HG03045 (cell line): ENCODE data around the gene ATRX.
"Not testable (repeated sequence)": the region's sequence is repeated elsewhere in the genome, so short reads cannot be mapped to it uniquely, and the experiment has no call there.

ENCODE experiments used
- ATAC-seq: cut with Tn5 transposase; IDR thresholded peaks from one replicate; pipeline ENCODE4 v1.9.1; 2021; ENCODE audit warnings: mild to moderate bottlenecking, moderate library complexity; ENCODE audit not compliant: unreplicated experiment

Gene ATRX

GRCh38 chrX:77731821-77732419 lies 54.1 kb downstream of the ATRX start:
- ATAC-seq = no peak

DNA sequence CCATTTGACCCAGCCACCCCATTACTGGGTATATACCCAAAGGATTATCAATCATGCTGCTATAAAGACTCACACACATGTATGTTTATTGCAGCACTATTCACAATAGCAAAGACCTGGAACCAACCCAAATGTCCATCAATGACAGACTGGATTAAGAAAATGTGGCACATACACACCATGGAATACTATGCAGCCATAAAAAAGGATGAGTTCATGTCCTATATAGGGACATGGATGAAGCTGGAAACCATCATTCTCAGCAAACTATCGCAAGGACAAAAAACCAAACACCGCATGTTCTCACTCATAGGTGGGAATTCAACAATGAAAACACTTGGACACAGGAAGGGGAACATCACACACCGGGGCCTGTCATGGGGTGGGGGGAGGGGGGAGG lies 59.9 kb downstream of the ATRX start:
- not testable (repeated sequence) for ATAC-seq

DNA sequence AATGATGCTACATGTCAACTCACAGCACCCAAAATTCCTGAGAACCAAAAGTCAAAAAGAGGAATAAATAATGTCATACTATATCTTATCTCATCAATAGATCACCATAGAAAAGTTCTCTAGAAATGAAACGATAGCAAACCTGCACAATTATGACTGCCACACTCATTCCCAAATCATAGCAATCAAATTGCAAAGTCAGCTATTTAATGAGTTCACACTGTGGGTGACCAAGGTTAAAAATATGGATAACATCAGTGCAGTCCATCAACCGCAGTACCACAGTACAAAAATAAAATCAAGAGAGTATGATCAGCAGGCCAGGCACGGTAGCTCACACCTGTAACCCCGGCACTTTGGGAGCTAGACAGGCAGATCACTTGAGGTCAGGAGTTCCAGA lies 62.3 kb downstream of the ATRX start:
- no peak for ATAC-seq

DNA sequence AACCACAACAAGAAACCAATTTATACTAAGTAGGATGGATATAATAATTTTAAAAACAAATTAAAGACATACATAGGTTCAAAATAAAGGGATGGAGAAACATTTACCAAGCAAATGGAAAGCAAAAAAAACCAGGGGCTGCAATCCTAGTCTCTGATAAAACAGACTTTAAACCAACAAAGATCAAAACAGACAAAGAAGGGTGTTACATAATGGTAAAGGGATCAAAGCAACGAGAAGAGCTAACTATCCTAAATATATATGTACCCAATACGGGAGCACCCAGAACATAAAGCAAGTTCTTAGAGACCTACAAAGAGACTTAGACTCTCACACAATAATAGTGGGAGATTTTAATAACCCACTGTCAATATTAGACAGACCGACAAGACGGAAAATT lies 66.6 kb downstream of the ATRX start:
- ATAC-seq = no peak

- no peak for ATAC-seq
Measured at GRCh38 chrX:77704881-77705280, 81.1 kb downstream of the ATRX start.

GRCh38 chrX:77698242-77698641 lies 87.8 kb downstream of the ATRX start:
- no peak for ATAC-seq

DNA sequence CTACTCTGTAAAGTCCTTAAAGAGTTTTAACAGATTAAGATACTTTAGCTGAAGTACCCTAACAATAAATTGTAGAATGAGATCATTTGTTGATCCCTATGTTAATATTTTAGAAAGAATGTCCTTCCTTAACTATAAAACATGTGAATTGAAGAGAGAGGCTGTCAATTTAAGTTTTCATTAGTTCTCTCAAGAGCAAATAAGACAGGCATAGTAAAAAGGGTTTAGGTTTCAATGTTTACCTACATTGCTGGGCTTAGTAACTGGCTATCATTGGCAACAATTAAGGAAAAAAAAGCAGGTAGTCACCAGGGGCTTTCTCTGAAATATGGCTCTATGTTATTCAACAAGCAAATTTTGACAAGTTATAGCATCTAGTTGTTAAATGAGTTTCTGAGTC lies 91.5 kb downstream of the ATRX start:
- ATAC-seq = no peak

DNA sequence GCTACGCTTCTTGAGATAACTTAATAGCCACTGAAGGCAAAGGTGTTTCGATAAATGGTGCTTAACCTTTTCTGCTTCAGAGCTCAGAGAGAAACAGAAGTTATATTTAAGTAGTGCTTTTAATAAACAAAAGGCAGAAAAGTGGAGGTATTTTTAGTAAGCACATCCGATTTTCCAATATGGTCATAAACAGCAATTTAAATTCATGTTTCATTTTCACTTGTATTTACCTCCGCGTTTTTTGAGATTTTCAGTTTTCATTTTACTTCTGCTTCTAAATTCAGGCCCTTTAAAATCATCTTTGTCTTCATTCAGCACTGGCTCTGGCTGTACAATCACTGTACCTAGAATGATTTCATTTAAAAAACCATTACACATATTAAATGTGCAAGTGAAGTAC lies 92.4 kb downstream of the ATRX start:
- no peak for ATAC-seq

DNA sequence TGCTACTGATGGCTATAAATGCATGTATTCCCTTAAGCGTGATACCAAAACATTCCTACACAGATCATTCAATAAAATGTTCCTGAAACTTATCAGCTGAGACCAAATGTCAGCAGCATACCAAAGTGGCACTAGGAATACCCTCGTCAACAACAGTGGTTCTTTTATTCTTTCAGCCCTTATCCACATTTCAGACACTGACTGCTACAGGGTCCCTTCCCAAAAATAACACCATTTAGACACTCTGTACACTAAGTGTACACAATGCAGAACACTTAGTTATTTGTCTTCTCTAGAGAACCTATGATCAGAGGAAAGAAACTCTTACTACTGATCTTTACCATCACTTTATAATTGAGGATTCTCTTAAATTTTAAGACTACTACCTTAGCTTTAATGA lies 94.1 kb downstream of the ATRX start:
- no peak for ATAC-seq

DNA sequence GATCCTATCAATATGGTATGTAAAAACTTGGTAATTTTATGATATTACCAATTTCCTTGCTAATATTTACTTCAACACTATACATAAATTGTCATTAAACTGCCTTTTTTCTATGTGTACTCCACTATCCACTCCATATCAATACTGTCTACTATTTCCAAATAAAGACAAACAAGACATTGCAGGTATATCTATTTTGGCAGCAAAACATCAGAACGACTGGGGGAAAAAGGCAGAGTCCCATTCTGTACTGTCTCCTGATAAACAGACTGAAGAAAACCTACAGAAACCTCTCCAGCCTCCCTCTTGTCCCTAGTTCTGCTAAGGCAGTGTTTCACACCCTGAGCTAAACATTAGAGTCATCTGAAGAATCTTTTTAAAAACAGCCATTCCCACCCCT lies 96.6 kb downstream of the ATRX start:
- no peak for ATAC-seq

GRCh38 chrX:77685683-77686082 lies 100.3 kb downstream of the ATRX start:
- ATAC-seq = not testable (repeated sequence)

DNA sequence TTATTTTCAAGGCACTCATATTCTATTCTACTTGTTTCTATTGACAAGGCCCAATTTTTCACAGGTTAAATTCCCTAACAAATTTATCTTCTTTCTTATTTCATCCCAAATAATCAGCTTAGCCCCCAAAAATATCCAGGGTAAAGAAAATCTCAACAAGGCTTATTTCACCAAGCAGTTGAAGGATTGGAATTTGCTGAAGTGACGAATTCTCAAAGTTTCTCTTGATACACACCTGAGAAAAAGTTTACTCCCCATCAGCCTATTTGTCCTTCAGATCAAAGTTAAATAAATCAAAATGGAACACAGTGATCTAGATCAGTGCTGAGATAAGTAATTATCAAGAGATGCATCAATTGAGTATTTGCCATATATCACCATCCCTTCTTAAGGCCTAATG lies 106.9 kb downstream of the ATRX start:
- no peak for ATAC-seq

- ATAC-seq = no peak
Measured at GRCh38 chrX:77675986-77676385, 110.0 kb downstream of the ATRX start.

- ATAC-seq = no peak
Measured at GRCh38 chrX:77668391-77669237, 117.4 kb downstream of the ATRX start.

DNA sequence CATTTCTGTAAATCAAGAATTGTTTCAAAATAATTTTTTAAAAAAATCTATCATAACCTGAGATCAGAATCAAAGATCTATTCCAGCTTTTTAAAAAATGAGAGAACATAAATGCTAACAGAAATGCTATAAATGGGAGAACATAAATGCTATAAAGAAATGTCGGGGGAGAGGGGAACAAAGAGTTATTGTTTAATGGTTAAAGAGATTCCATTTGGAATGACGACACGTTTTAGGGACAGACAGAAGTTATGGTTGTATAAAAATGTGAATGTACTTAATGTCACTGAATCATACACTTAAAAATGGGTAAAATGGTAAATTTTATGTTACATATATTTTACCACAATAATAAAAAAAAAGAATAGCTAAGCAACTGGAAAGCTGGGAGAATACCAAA lies 127.1 kb downstream of the ATRX start:
- no peak for ATAC-seq

DNA sequence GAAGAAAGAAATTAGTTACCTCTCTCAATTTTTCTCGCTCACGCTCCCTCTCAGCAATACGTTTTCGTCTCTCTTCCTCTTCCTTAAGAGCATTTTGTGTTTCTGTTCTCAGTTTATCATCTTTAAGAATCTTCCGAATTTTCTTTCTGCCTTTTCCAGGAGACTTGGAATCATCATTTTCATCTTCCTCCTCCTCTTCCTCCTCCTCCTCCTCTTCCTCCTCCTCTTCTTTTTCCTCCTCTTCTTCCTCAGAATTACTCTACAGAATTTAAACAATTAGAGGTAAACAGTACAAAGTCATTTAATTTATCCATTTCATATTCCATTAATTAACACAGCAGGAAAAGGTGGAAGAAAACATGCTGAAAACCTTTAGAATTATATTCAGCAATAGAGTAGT lies 133.9 kb downstream of the ATRX start:
- no peak for ATAC-seq

- no peak for ATAC-seq
Measured at GRCh38 chrX:77640702-77641101, 145.3 kb downstream of the ATRX start.

DNA sequence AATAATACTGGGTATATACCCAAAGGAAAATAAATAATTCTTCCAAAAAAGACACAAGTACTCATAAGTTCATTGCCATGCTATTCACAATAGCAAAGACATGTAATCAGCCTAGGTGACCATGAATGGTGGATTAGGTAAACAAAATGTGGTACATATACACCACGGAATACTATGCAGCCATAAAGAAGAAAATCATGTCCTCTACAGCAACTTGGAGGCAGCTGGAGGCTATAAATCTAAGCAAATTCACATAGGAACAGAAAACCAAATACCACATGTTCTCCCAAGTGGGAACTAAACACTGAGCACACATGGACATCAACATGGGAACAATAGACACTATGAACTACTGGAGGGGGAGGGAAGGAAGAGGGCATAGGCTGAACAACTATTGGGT lies 146.2 kb downstream of the ATRX start:
- ATAC-seq = no peak

DNA sequence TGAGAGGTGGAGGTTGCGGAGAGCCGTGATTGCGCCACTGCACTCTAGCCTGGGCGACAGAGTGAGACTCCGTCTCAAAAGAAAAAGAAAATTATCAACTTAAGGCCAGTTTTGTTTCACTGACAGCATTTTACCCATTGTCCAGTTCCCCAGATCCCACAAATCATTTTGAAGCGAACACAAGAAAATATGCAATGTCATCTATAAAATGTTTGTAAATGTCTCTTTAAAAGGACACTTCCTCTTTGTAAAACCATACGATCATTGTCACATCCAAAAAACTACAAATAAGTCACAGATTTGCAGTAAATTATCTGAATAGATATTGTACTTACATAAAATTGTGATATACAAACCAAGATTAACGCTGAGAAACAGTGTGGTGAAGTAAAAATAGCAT lies 147.6 kb downstream of the ATRX start:
- no peak for ATAC-seq

DNA sequence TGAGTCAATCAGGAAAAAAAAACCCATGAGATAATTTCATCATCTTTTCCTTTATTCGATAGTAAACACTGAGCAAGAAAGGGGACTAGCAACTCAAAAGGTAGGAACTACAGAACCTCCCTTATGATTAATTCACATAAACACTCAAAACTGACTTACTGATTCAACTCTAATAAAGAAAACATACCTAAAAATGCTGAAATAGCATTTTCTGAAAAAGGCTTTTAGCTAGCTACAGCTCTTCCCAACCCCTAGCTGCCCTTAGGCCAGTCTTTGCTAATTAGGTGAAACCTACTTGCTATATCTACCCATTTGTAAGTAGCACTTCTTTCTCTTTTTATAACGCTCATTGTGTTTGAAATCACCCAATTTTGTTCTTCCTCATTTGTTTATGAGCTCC lies 150.6 kb downstream of the ATRX start:
- ATAC-seq = no peak

DNA sequence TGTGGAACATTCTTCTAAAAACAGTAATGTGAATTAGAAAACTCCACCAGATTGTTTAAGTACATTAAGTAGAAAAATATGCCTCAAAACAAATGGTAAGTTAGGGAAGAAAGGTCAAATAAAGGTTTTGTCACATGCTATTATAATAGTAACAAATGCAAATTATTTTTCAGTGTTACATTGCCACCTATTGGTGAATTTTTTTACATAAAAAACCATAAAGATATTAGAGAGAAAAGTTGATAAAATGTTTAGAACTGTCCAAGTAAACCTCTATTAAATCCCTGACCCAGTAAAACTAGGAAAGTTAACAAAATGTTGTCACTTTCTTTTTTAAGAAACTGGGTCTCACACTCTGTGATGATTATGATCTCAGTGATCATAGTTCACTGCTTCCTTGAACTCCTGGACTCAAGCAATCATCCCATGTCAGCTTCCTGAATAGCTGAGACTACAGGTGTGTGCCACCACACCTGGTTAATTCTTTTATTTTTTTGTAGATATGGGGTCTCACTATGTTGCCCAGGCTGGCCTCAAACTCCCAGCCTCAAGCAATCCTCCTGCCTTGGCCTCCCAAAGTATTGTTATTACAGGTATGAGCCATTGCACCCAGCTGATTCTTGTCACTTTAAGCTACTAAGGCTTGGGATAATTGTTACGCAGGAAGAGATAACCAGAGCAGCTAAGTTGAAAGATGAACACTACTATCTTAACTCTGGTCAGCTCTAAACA lies 157.6 kb downstream of the ATRX start:
- no peak for ATAC-seq

GRCh38 chrX:77622672-77623071 lies 163.3 kb downstream of the ATRX start:
- no peak for ATAC-seq
